ENCODE data around the gene CD180.

GRCh38 chr5:67246108-67246507, 49.5 kb upstream of the CD180 start:
- TF ChIP-seq MAX (IDR thresholded peaks at IDR 0.05) = no peak
- TF ChIP-seq POLR2A (IDR thresholded peaks at IDR 0.05; ENCODE audit: borderline replicate concordance, extremely low read depth, insufficient read depth, insufficient read length) = no peak
- TF ChIP-seq JUND (IDR thresholded peaks at IDR 0.05) = no peak

Data from HCT116 (cell line).